Central memory CD4-positive, alpha-beta T cell (primary cell): ENCODE data around the gene MLLT10.

Source experiments
- DNase-seq: peaks from one replicate; pipeline ENCODE4 v3.0.0; 2022
- total RNA-seq, 3 experiments: gene quantifications; one replicate each; lab custom pipeline; 2026; lab: John Stamatoyannopoulos, UW

The MLLT10 gene
- 36.4 to 93.4 (median 90.4) reads per million in 3 experiments for total RNA-seq

GRCh38 chr10:21533467-21534279 lies at the start of gene MLLT10:
Gene MLLT10 (plus strand): TSS chr10:21534232. CDS start chr10:21534645, 413 bp downstream.
- DNase-seq, result peak; percentile 95

GRCh38 chr10:21487416-21488180 lies 46.4 kb upstream of the MLLT10 start:
- no peak for DNase-seq

- no peak for DNase-seq
These were observed 45.6 kb upstream of the MLLT10 start for GRCh38 chr10:21488246-21488956.

DNA sequence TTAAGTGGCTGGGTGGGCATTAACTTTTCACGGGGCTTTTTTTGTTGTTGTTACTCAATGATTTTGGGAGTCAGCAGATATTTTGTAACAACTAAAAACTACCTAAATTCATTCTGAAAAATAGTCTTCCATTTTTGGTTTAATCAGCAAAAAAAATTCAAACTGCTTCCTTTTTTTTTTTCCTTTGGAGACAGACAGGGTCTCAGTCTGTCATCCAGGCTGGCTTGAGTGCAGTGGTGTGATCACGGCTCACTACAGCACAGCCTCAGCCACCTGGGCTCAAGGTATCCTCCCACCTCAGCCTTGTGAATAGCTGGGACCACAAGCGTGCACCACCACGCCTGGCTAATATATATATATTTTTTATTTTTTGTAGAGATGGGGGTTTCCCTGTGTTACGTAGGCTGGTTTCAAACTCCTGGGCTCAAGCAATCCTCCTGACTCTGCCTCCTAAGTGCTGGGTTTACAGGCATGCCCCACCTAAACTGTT lies 45.0 kb upstream of the MLLT10 start:
- no peak for DNase-seq

DNA sequence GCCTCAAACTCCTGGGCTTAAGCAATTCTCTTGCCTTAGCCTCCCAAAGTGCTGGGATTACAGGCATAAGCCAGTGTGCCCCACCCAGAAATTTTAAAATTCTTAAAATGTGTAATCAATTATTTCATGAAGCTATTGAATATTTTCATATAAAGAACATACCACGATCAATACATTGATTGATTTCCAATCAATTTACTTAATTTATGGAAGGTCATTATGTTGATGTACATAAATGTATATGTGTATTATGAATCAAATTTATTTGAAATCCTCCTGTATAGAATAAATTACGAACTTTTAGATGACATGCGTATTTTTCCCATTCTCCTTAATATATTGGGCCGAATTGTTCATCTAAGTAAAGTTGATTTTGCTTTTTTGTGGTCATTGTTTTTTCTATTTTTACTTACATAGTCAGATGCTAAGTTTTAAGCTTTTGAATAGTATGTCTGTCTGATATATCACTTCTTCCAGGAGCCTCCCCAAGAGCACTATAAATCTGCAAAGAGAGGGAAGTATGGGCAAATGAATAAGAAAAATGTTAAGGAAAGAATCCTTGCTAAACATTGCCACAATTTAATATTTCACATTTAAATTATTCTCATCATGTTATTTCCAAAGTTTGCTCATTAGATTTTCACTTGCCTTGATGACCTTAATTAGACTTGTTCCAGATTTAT lies 43.9 kb upstream of the MLLT10 start:
- DNase-seq, result no peak

GRCh38 chr10:21490711-21491105 lies 43.3 kb upstream of the MLLT10 start:
- DNase-seq, result no peak

- no peak for DNase-seq
These were observed 41.6 kb upstream of the MLLT10 start for GRCh38 chr10:21492421-21492820.

DNA sequence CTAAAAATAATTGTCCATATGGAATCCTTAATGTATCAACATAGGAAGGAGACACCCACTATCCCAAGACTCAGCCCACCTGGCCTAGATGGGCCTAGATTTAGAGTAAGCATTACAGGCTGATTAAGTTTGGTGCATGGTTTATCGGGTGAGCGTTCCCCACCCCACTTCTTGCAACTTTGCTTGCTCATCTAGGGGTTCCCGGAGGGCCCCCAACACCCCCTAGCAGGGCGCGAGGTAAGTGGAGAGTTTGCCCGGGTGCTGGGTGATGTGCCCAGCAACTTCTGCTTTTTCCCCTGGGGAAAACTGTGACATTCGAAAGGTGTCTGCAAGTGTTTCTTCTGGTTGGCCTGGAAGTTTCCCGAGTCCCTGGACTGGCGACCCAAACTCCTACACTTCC lies 40.2 kb upstream of the MLLT10 start:
- DNase-seq, result no peak

DNA sequence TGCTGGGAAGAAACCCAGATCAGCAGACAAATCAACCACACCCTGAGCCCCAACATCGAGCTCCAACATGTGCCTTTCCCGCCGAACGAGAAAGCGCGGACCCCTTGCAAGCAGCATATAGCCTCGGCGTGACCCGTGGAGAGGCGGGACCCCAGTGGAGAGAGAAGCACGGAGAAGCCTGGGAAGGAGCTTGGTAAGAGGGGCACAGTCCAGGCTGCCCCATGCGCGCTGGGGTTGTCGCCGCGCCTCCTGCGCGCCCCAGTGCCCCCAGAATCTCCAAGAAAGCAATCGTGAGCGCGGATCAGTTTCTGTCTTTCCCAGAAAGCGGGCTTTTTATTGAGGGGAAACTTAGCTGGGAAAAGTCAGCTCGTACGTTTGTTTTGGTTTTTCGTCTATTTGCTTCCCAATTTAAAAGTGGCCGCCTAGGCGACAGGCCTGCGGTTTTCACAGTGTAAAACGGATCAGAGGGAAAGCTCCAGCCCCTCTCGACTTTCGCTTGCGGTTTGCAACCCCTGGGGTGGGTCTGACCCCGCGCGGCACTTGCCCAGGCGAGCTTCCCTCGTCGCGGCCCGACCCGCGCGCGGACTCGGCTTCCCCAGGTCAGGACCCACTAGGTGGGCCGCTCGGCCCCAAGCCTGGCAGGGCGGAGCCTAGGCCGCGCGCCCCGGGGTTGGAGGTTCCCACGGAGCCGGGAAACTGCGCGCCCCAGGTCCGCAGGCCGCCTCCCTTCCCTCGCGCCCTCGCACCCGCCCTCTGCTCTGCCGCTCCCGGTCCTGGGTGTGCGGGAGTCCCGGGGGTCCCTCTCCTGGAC lies 39.6 kb upstream of the MLLT10 start:
- no peak for DNase-seq

DNA sequence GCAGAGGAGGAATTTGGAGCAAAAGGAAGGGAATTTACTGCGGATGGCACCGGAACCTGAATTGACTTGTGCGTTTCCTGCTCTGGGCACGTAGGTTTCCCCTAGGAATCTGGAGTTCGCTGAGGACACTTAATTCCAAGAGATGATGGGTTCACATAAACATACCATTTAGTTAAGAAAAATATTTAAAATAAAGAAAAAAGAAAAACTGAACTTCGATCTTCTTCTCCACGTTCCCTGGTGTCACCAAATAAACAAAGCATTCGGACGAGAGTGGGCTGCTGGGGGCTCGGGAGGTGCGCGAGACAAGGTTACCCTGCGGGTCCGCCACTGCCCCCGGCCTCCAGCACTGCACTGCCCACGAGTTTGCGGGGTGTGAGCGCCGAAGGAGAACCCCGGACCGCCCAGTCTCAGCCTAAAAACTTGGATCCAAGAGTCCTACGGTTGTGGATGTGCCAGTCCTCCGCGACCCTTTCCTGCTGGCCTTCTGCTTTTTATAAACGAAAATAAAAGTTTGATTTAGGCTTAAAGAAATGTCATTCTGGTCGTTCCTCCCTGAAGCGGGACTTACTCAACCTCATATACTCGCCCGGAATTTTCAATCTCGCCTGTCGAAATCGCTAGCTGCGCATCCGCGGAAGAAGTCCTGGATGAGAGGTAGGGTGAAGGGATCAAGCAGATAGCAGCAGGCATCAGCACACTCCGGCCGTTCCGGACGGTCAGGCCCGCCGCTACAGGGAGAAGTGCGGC lies 38.9 kb upstream of the MLLT10 start:
- DNase-seq, result no peak

- peak; percentile 84 for DNase-seq
These were observed 38.2 kb upstream of the MLLT10 start for GRCh38 chr10:21495752-21496342.

- DNase-seq, result peak; percentile 40
These were observed 37.5 kb upstream of the MLLT10 start for GRCh38 chr10:21496343-21497176.

GRCh38 chr10:21497177-21497807 lies 36.7 kb upstream of the MLLT10 start:
- DNase-seq, result no peak

GRCh38 chr10:21498377-21498776 lies 35.7 kb upstream of the MLLT10 start:
- DNase-seq, result no peak

DNA sequence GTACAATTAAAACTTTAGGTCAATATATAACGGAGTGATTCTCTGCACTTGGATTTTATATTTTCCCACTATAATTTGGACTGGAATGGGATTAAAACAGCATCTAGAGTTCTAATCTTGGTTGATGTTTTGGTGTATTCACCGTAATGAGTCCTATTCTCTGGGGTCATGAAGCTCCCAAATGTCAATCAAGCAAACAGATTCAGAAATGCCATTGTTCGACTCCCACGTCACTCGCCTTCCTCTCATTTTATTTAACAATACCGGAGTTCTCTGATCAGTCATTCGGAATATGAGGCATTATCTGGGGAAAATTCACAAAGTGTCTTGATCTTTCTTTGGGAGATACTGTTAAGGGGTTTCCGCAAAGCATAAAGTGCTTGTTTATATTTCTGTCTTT lies 35.0 kb upstream of the MLLT10 start:
- DNase-seq, result no peak

- no peak for DNase-seq
These were observed 34.1 kb upstream of the MLLT10 start for GRCh38 chr10:21499701-21500577.

- DNase-seq, result no peak
These were observed 33.5 kb upstream of the MLLT10 start for GRCh38 chr10:21500578-21500910.

GRCh38 chr10:21501091-21501490 lies 32.9 kb upstream of the MLLT10 start:
- DNase-seq, result no peak
